UCSD-AML1 (cell line): ENCODE results near the gene CASK.
"Not testable (repeated sequence)": the region's sequence is repeated elsewhere in the genome, so short reads cannot be mapped to it uniquely, and the experiment has no call there.

Experiments
- DNase-seq: peaks from one replicate; lab custom pipeline; 2025; ENCODE audit not compliant: unreplicated experiment; lab: John Stamatoyannopoulos, UW

Gene CASK

GRCh38 chrX:41737065-41737464 is 186.3 kb downstream of the CASK start:
- peak; percentile 25 for DNase-seq

GRCh38 chrX:41734530-41734929 is 188.8 kb downstream of the CASK start:
- no peak for DNase-seq

GRCh38 chrX:41733939-41734338 is 189.4 kb downstream of the CASK start:
- no peak for DNase-seq

- no peak for DNase-seq
Measured at GRCh38 chrX:41732260-41732659, 191.1 kb downstream of the CASK start.

- DNase-seq: no peak
Measured at GRCh38 chrX:41730081-41730480, 193.3 kb downstream of the CASK start.

GRCh38 chrX:41728125-41728524 is 195.2 kb downstream of the CASK start:
- DNase-seq: no peak

GRCh38 chrX:41723826-41724225 is 199.5 kb downstream of the CASK start, which contains the start of gene GPR82:
Gene GPR82 (plus strand): TSS chrX:41724181. CDS start chrX:41727027, 2,846 bp downstream.
- DNase-seq: no peak

GRCh38 chrX:41722816-41723618 is 200.3 kb downstream of the CASK start:
- DNase-seq: no peak

GRCh38 chrX:41722214-41722613 is 201.1 kb downstream of the CASK start:
- no peak for DNase-seq

GRCh38 chrX:41721590-41721989 is 201.8 kb downstream of the CASK start:
- no peak for DNase-seq

- DNase-seq: peak; percentile 44
Measured at GRCh38 chrX:41720125-41720779, 203.1 kb downstream of the CASK start.

- DNase-seq: not testable (repeated sequence)
Measured at GRCh38 chrX:41719610-41720009, 203.7 kb downstream of the CASK start.

- DNase-seq: no peak
Measured at GRCh38 chrX:41718481-41719235, 204.7 kb downstream of the CASK start.

GRCh38 chrX:41716767-41717473 is 206.4 kb downstream of the CASK start:
- no peak for DNase-seq

- DNase-seq: no peak
Measured at GRCh38 chrX:41716222-41716621, 207.1 kb downstream of the CASK start.

- DNase-seq: no peak
Measured at GRCh38 chrX:41711021-41711667, 212.2 kb downstream of the CASK start.

GRCh38 chrX:41708486-41708885 is 214.9 kb downstream of the CASK start:
- DNase-seq: no peak

- DNase-seq: no peak
Measured at GRCh38 chrX:41707218-41707617, 216.1 kb downstream of the CASK start.

- peak; percentile 43 for DNase-seq
Measured at GRCh38 chrX:41705680-41706374, 217.5 kb downstream of the CASK start.

GRCh38 chrX:41705042-41705441 is 218.3 kb downstream of the CASK start:
- DNase-seq: no peak
